DLD1 (cell line): Measurements from ENCODE around the gene PTPRJ.
"Not testable (repeated sequence)": the region's sequence is repeated elsewhere in the genome, so short reads cannot be mapped to it uniquely, and the experiment has no call there.

Source experiments
- in situ Hi-C: cut with HindIII; loops from 2 replicates; pipeline ENCODE4 v1.10.0; 2017; ENCODE audit warnings: low sequenced_read_pairs

The PTPRJ gene

GRCh38 chr11:47980088-47980906 lies at the start of gene PTPRJ:
Gene PTPRJ (plus strand): TSS chr11:47980559. CDS start chr11:47980913, 354 bp downstream.
- in situ Hi-C loops: no loop called here

GRCh38 chr11:47932544-47932943 lies 47.8 kb upstream of the PTPRJ start:
- in situ Hi-C loops: no loop called here

- in situ Hi-C loops: not testable (repeated sequence)
Measured at GRCh38 chr11:47933797-47934196, 46.6 kb upstream of the PTPRJ start.

- in situ Hi-C loops: no loop called here
Measured at GRCh38 chr11:47938791-47939560, 41.4 kb upstream of the PTPRJ start.

GRCh38 chr11:47940904-47941649 lies 39.3 kb upstream of the PTPRJ start:
- in situ Hi-C loops: no loop called here

- in situ Hi-C loops: no loop called here
Measured at GRCh38 chr11:47941907-47942558, 38.3 kb upstream of the PTPRJ start.

GRCh38 chr11:47943721-47944586 lies 36.4 kb upstream of the PTPRJ start:
- in situ Hi-C loops: no loop called here

GRCh38 chr11:47944632-47945031 lies 35.7 kb upstream of the PTPRJ start:
- in situ Hi-C loops: no loop called here

GRCh38 chr11:47946682-47947559 lies 33.4 kb upstream of the PTPRJ start:
- in situ Hi-C loops: no loop called here

GRCh38 chr11:47948137-47948536 lies 32.2 kb upstream of the PTPRJ start:
- in situ Hi-C loops: no loop called here

GRCh38 chr11:47949001-47949675 lies 31.2 kb upstream of the PTPRJ start:
- in situ Hi-C loops: not testable (repeated sequence)

- in situ Hi-C loops: loop anchor here (25.0 kb wide), 1 partner anchor 162 kb away; no protein-coding TSS in a partner anchor
Measured at GRCh38 chr11:47950396-47950795, 30.0 kb upstream of the PTPRJ start.

GRCh38 chr11:47951504-47951903 lies 28.9 kb upstream of the PTPRJ start:
- in situ Hi-C loops: loop anchor here (25.0 kb wide), 1 partner anchor 161 kb away; no protein-coding TSS in a partner anchor

- in situ Hi-C loops: loop anchor here (25.0 kb wide), 1 partner anchor 157 kb away; no protein-coding TSS in a partner anchor
Measured at GRCh38 chr11:47955061-47955755, 25.2 kb upstream of the PTPRJ start.

- in situ Hi-C loops: loop anchor here (25.0 kb wide), 1 partner anchor 152 kb away; no protein-coding TSS in a partner anchor
Measured at GRCh38 chr11:47960015-47960414, 20.3 kb upstream of the PTPRJ start.

GRCh38 chr11:47961383-47961782 lies 19.0 kb upstream of the PTPRJ start:
- in situ Hi-C loops: loop anchor here (25.0 kb wide), 1 partner anchor 151 kb away; no protein-coding TSS in a partner anchor

- in situ Hi-C loops: loop anchor here (25.0 kb wide), 1 partner anchor 148 kb away; no protein-coding TSS in a partner anchor
Measured at GRCh38 chr11:47964546-47964945, 15.8 kb upstream of the PTPRJ start.
